ENCODE measurements around the gene MYLK2.

MYLK2 gene

DNA sequence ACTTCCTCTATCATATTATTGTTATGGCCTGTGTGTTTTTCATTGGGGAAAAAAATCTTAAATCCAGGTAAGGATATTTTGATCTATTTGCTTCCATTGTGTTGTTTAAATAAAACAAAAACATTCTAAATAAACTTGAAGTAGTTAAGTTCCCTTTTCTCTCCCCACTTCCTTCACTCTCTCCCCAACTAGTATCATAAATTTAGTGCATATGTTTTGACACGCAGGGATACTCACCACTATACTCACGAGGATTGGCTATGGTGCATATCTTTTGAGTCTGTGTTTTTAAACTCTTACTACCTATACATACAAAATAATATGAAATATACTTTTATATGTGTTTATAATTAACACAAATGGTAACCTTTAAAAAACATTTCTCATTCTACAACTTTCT, 56.5 kb downstream of the MYLK2 start:
- no peak overlapping the region for H3K4me3 ChIP-seq (ENCODE audit: low read depth in 1 of 2, low read length in 1 of 2)
- no peak overlapping the region for H3K27ac ChIP-seq
- TF ChIP-seq, protein P1, sequence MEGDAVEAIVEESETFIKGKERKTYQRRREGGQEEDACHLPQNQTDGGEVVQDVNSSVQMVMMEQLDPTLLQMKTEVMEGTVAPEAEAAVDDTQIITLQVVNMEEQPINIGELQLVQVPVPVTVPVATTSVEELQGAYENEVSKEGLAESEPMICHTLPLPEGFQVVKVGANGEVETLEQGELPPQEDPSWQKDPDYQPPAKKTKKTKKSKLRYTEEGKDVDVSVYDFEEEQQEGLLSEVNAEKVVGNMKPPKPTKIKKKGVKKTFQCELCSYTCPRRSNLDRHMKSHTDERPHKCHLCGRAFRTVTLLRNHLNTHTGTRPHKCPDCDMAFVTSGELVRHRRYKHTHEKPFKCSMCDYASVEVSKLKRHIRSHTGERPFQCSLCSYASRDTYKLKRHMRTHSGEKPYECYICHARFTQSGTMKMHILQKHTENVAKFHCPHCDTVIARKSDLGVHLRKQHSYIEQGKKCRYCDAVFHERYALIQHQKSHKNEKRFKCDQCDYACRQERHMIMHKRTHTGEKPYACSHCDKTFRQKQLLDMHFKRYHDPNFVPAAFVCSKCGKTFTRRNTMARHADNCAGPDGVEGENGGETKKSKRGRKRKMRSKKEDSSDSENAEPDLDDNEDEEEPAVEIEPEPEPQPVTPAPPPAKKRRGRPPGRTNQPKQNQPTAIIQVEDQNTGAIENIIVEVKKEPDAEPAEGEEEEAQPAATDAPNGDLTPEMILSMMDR (IDR thresholded peaks at IDR 0.05) = no peak

DNA sequence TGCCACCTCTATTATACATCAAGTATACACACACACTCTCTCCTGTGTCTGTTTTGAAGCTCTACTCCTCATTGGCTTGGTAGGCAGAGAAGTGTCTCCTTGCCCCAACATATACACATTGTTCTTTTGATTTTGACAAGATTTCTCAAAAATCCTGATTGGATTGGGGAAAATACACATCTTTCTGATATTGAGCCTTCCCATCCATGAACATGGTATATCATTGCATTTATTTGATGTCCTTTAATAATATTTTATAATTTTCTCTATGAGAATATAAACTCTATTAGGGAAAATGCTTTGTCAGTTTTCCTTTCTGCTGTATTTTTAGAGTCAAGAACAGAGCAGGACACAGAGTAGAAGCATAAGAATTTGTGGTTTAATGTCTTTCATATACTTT, 58.5 kb downstream of the MYLK2 start:
- Histone ChIP-seq H3K9me3 (no peaks in the 10 kb centered on the region), H3K4me1 (ENCODE audit: control insufficient read depth in 1 of 2, insufficient read depth in 1 of 2, low read depth in 1 of 2, low read length in 1 of 2) (peaks cover 18 to 23% of the 10 kb centered on the region in 2 experiments), H3K27me3 (peaks cover 22% of the 10 kb centered on the region), H3K4me3 (ENCODE audit: low read depth in 1 of 2, low read length in 1 of 2) (no peak overlapping the region), H3K27ac (no peak overlapping the region), H3K36me3 (no peaks in the 10 kb centered on the region)
- TF ChIP-seq, protein P1 (IDR thresholded peaks at IDR 0.05) = no peak

More for the DNA sequence above, 56.5 kb downstream of the MYLK2 start:
- H3K36me3 ChIP-seq = no peaks in the 10 kb centered on the region
- peaks cover 43% of the 10 kb centered on the region for H3K27me3 ChIP-seq
- peaks cover 18 to 26% of the 10 kb centered on the region in 2 experiments for H3K4me1 ChIP-seq (ENCODE audit: control insufficient read depth in 1 of 2, insufficient read depth in 1 of 2, low read depth in 1 of 2, low read length in 1 of 2)
- H3K9me3 ChIP-seq = no peaks in the 10 kb centered on the region

DNA sequence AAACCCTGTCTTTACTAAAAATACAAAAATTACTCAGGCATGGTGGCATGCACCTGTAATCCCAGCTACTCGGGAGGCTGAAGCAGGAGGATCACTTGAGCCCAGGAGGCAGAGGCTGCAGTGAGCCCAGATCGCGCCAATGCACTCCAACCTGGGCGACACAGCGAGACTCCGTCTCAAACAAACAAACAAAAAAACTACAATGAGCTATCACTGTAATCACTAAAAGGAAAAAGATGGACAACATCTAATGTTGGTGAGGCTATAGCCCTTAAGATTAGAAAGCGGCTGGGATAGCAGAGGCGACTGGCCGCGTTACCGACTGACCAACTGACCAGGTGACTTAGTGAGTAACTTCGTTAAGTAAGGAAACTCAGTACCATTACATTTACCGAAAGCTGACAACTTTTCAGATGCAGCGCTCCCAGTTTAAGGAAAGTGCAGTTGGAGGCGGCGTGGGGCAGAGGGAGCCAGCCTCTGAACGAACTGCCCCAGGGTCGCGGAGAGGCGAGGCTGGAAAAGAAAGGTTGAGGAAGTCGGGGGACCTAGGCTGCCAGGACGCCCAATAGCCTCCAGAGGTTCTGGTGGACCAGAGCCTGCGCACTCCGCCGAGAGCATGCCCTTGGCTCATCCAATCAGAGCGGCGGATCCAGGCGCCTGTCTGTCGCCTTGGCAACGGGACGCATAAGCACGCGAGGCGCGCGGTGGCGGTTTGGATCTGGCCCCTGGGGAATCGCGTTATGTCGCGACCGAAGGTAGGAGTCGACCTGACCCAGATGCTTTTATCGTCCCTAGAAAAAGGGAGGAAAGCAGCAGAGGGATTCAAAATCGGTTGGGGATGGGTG, 60.2 kb downstream of the MYLK2 start:
- Histone ChIP-seq H3K4me3 (ENCODE audit: low read depth in 1 of 2, low read length in 1 of 2) (peak overlapping the region; percentile 82 to 93), H3K9me3 (no peaks in the 10 kb centered on the region), H3K36me3 (no peaks in the 10 kb centered on the region), H3K27me3 (peaks cover 16% of the 10 kb centered on the region), H3K4me1 (ENCODE audit: control insufficient read depth in 1 of 2, insufficient read depth in 1 of 2, low read depth in 1 of 2, low read length in 1 of 2) (peaks cover 18 to 23% of the 10 kb centered on the region in 2 experiments), H3K27ac (peak overlapping the region; percentile 57)
- TF ChIP-seq, protein P1 (IDR thresholded peaks at IDR 0.05) = peak; percentile 18

DNA sequence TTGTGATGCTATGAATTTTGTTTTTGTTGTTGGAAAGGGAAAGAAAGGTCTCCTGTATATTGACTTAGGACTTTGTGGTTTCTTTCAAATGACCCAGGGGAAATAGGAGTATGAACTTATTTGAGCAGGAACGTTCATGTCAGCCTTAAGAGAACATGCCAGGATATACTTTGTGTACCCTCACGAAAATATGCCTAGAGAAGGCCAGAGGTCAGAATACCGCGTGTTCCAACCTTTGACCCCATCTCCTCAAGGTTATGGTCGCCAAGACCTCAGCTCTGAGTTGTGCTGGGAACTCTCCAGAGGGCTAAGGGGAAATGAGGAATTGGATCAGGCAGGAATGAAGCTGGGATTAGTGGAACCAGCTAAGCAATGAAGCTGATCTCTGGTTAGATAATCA, 62.8 kb downstream of the MYLK2 start:
- TF ChIP-seq, protein P1 (IDR thresholded peaks at IDR 0.05) = no peak
- Histone ChIP-seq H3K27me3 (peaks cover 16% of the 10 kb centered on the region), H3K36me3 (no peaks in the 10 kb centered on the region), H3K4me3 (ENCODE audit: low read depth in 1 of 2, low read length in 1 of 2) (no peak overlapping the region), H3K27ac (no peak overlapping the region), H3K9me3 (no peaks in the 10 kb centered on the region), H3K4me1 (ENCODE audit: control insufficient read depth in 1 of 2, insufficient read depth in 1 of 2, low read depth in 1 of 2, low read length in 1 of 2) (peaks cover 9 to 12% of the 10 kb centered on the region in 2 experiments)

DNA sequence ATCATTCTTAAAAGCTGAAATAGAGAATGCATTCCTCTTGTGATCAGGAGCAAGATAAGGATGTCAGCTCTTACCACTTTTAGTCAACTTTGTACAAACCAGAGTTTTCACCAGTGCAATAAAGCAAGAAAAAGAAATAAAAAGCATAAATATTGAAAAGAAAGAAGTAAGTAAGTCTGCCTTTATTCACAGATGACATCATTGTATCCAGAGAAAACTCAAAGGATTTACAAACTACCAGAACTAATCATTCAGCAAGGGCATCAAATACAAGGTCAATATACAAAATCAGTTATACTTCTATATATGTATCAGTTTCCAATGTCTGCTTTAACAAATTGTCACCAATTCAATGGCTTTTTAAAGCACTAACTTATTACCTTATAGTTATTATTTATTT, 64.7 kb downstream of the MYLK2 start:
- H3K27me3 ChIP-seq = peaks cover 6% of the 10 kb centered on the region
- H3K9me3 ChIP-seq = no peaks in the 10 kb centered on the region
- H3K36me3 ChIP-seq = no peaks in the 10 kb centered on the region
- TF ChIP-seq, protein P1 (IDR thresholded peaks at IDR 0.05) = no peak
- H3K4me1 ChIP-seq (ENCODE audit: control insufficient read depth in 1 of 2, insufficient read depth in 1 of 2, low read depth in 1 of 2, low read length in 1 of 2) = peaks cover 9 to 12% of the 10 kb centered on the region in 2 experiments
- no peak overlapping the region for H3K4me3 ChIP-seq (ENCODE audit: low read depth in 1 of 2, low read length in 1 of 2)
- H3K27ac ChIP-seq = no peak overlapping the region

All from neutrophil (primary cell).